Subcutaneous adipose tissue (tissue), 4 donors: ENCODE data around the gene WRNIP1. TPM values are rescaled to one million over a fixed set of nuclear protein-coding genes. Genes with fewer than 3 reads are reported as not detected.

Source experiments
- total RNA-seq, 4 donors: library from RNA; depleted of rRNA; stranded (reverse); fragments of >200 nt; gene quantifications; one replicate each; pipeline ENCODE4 v1.1.0, GENCODE V29; 2016
- TF ChIP-seq, protein P1 (sequence below): fragments of 450-650 bp; IDR thresholded peaks from one replicate; pipeline ENCODE4 v1.5.1; 2016; ENCODE audit warnings: low read depth, mild to moderate bottlenecking, control low read depth, antibody characterized with exemption, moderate library complexity

Gene WRNIP1
- total RNA-seq, 4 donors from 2014 or later = 17.4 to 38.4 (median 34.0) TPM

DNA sequence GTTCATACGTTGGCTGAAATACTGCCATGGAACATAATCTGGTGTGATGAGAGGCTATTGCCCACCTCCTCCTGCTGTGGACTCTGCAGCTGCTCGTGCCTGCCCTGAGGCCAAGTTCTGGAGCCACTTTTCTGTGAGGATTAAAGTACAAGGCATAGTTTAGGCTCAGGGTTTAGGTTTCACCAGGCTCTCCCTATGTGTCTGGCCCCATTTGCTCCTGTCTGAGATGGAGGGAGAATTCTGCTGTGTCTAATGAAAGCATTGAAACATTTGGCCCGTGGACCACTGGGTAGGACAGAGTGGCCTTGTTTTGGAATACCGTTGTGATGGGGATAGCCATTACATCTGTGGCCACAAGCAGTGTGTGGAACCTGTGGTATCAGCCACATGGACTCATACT is 5.9 kb downstream of the WRNIP1 start:
- TF ChIP-seq, protein P1, sequence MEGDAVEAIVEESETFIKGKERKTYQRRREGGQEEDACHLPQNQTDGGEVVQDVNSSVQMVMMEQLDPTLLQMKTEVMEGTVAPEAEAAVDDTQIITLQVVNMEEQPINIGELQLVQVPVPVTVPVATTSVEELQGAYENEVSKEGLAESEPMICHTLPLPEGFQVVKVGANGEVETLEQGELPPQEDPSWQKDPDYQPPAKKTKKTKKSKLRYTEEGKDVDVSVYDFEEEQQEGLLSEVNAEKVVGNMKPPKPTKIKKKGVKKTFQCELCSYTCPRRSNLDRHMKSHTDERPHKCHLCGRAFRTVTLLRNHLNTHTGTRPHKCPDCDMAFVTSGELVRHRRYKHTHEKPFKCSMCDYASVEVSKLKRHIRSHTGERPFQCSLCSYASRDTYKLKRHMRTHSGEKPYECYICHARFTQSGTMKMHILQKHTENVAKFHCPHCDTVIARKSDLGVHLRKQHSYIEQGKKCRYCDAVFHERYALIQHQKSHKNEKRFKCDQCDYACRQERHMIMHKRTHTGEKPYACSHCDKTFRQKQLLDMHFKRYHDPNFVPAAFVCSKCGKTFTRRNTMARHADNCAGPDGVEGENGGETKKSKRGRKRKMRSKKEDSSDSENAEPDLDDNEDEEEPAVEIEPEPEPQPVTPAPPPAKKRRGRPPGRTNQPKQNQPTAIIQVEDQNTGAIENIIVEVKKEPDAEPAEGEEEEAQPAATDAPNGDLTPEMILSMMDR = no peak

DNA sequence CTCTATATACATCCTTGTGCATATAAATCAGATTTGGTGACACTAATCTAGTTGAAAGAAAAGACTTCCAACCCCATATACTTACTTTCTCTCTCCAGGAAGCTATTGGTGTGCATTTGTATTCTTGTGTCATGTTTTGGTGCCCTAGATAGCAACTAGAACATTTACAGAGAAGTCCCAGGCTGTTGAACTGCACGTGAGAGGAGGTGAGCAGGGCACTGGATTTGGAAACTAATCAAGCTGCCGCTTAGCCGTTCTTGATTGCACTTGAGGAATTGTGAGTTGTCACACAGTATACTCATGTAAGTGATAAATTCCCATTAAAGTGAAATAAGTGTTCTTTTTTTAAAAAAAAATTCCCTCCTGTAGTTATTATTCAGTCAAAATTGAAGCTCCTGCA is 7.6 kb downstream of the WRNIP1 start:
- TF ChIP-seq, protein P1 = no peak

DNA sequence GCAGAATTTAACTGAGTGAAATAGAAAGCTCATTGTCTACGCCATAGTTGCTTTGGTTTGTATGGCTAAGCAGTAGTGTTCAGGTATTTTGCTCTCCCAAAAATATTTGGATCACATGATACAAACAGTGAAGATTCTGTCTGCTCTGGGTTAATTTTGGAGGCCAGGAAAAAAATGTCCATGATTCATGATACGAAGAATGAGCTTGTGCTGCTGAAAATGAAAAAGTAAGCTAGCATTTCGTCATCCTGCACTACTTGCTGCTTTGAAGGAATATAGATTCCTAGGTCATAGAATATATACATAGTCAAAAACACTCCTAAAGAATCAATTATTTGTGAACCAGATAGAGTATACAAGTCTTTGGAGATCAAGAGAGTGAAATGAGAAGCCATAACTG is 8.3 kb downstream of the WRNIP1 start:
- TF ChIP-seq, protein P1 = no peak

DNA sequence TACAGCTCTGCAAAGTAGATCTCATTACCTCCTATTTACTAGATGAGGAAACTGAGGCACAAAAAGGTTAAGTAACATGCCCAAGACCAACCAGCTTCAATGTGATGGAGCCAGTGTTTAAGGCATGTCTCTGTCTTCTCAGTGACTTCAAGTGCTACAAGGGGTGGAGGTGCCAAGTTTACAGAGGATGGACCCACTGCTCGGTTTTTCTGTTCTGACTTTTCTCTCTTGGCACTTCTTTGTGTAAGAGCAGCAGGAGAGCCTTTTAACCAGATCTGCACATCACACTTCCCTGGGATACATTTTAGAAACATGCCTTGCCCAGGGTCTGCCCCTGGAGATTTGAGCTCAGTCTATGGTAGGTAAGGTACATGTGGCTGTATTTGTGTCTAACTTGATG is 9.8 kb downstream of the WRNIP1 start:
- TF ChIP-seq, protein P1 = no peak

DNA sequence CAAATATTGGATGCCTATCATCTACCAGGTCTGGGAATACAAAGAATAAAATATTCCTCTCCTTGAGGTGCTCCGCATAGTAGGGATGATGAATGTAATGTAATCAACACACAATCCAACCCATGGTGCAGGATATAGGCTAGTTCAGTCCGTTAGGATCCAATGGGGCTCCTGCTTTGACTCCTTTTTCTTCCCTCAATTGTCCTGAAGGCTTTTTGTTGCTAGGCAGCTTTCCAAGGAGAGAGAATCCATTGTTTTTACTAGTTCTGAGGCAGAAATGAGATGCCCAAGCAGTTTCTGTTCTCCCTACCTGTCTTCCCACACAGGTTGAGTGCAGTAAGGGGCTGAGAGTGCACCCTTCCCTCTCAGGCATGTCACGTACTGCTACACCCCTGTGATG is 12.1 kb downstream of the WRNIP1 start:
- TF ChIP-seq, protein P1 = no peak

DNA sequence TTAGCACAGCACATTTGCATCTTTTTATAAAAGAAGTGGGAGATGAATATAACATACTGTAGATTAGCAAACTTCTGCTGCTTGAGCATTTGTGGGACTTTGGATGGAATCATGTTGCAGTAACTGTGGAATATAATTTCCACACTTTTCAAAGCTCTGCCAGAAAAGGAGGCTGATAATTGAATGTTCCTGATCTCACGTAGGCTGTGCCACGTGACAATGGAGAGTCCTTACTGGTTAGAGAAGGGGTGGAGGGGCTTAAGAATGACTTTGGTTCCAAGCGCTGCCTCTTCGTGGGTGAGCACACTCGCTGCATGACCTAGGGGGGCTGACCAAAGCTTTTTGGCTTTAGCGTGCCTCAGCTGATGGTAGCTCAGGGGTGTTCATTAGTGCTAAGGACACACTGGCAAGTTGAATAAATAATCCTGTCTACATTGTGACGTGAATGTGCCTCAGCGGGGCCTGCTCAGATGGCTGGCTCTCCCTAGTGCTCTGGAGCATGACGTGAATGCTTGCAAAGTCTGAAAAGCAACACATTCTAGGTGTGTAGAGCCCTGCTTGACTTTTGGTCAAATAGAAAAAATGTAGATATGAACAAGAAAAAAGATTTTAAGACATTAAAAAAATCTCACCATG is 15.0 kb downstream of the WRNIP1 start:
- TF ChIP-seq, protein P1 = no peak

DNA sequence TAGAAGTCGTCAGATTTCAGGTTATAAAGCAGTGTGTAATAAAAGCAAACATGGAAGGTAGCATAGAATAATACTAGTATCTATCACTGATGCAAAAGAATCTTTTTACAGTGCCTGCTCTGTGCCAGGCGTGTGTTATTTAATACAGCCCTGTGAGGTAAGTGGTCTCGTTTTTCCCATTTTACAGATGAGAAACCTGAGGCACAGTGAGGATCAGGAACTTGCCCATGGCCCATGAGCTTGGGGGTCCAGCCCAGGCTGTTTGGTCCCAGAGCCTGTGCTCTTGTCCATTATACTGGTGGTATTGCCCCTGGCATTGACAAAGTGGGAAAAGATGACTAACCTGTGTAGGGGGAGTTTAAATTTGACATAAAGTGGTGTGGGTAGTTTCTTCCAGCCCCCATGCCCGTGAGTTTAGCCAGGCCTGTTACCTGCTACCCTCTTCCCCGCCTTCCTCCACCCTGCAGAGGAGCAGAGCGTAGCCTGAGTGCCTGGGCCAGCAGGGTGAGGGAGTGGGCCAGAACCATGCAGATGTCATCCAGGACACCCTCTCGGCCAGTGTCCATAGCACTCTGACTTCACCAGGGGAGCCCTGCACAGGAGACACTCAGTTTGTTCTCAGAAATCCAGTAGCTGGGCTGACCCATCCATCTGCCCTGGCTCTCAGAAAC is 16.6 kb downstream of the WRNIP1 start:
- TF ChIP-seq, protein P1 = no peak
